WTC11 (cell line): ENCODE measurements around the gene LAD1.

Experiments used
- E2F4 ChIP-seq: sonication (generic); formaldehyde crosslinking; IDR thresholded peaks from 2 replicates; pipeline ENCODE4 v1.8.1; 2022; ENCODE audit warnings: low read depth, mild to moderate bottlenecking, moderate library complexity, missing genetic modification reagents, borderline replicate concordance
- ELF4 ChIP-seq: sonication (generic); formaldehyde crosslinking; IDR thresholded peaks from 2 replicates; pipeline ENCODE4 v1.8.1; 2022; ENCODE audit warnings: low read depth, mild to moderate bottlenecking, moderate library complexity, missing genetic modification reagents
- ERG ChIP-seq: fragments of 250-450 bp; sonication (Bioruptor Pico); IDR thresholded peaks from 2 replicates; pipeline ENCODE4 v1.8.0; 2021; ENCODE audit warnings: mild to moderate bottlenecking
- ETV6 ChIP-seq: sonication (generic); formaldehyde crosslinking; IDR thresholded peaks from 2 replicates; pipeline ENCODE4 v1.8.1; 2022; ENCODE audit warnings: mild to moderate bottlenecking, missing genetic modification reagents
- NR2C2 ChIP-seq: sonication (generic); formaldehyde crosslinking; IDR thresholded peaks from 2 replicates; pipeline ENCODE4 v1.8.0; 2022; ENCODE audit warnings: mild to moderate bottlenecking, missing genetic modification reagents
- USF2 ChIP-seq: sonication (generic); formaldehyde crosslinking; IDR thresholded peaks from 2 replicates; pipeline ENCODE4 v1.8.1; 2023; ENCODE audit warnings: mild to moderate bottlenecking, missing genetic modification reagents, moderate library complexity
- ZNF138 ChIP-seq: sonication (generic); formaldehyde crosslinking; conservative IDR thresholded peaks from 2 replicates; pipeline ENCODE4 v1.8.1; 2022; ENCODE audit warnings: mild to moderate bottlenecking, moderate library complexity, missing genetic modification reagents
- ZNF232 ChIP-seq: sonication (generic); formaldehyde crosslinking; IDR thresholded peaks from 2 replicates; pipeline ENCODE4 v1.8.0; 2022; ENCODE audit warnings: mild to moderate bottlenecking, missing genetic modification reagents
- ZNF396 ChIP-seq: fragments of 250-450 bp; sonication (Bioruptor Pico); IDR thresholded peaks from 2 replicates; pipeline ENCODE4 v1.8.0; 2021; ENCODE audit warnings: mild to moderate bottlenecking, moderate library complexity, borderline replicate concordance
- TF ChIP-seq, protein P1 (sequence below): sonication (generic); formaldehyde crosslinking; IDR thresholded peaks from 2 replicates; pipeline ENCODE4 v1.8.1; 2022; ENCODE audit warnings: missing genetic modification reagents, borderline replicate concordance
- TF ChIP-seq, protein P2 (sequence below): fragments of 200-600 bp; IDR thresholded peaks from 2 replicates; pipeline ENCODE4 v1.8.0; 2022; ENCODE audit warnings: antibody characterized with exemption

- TF ChIP-seq NR2C2 (CRISPR knock-in tag), result no peak
- TF ChIP-seq USF2, result no peak
- TF ChIP-seq, protein P1, sequence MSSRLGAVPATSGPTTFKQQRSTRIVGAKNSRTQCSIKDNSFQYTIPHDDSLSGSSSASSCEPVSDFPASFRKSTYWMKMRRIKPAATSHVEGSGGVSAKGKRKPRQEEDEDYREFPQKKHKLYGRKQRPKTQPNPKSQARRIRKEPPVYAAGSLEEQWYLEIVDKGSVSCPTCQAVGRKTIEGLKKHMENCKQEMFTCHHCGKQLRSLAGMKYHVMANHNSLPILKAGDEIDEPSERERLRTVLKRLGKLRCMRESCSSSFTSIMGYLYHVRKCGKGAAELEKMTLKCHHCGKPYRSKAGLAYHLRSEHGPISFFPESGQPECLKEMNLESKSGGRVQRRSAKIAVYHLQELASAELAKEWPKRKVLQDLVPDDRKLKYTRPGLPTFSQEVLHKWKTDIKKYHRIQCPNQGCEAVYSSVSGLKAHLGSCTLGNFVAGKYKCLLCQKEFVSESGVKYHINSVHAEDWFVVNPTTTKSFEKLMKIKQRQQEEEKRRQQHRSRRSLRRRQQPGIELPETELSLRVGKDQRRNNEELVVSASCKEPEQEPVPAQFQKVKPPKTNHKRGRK (CRISPR knock-in tag), result no peak
- TF ChIP-seq, protein P2, sequence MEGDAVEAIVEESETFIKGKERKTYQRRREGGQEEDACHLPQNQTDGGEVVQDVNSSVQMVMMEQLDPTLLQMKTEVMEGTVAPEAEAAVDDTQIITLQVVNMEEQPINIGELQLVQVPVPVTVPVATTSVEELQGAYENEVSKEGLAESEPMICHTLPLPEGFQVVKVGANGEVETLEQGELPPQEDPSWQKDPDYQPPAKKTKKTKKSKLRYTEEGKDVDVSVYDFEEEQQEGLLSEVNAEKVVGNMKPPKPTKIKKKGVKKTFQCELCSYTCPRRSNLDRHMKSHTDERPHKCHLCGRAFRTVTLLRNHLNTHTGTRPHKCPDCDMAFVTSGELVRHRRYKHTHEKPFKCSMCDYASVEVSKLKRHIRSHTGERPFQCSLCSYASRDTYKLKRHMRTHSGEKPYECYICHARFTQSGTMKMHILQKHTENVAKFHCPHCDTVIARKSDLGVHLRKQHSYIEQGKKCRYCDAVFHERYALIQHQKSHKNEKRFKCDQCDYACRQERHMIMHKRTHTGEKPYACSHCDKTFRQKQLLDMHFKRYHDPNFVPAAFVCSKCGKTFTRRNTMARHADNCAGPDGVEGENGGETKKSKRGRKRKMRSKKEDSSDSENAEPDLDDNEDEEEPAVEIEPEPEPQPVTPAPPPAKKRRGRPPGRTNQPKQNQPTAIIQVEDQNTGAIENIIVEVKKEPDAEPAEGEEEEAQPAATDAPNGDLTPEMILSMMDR, result no peak
- no peak for TF ChIP-seq ZNF138 (CRISPR knock-in tag)
- TF ChIP-seq ELF4 (CRISPR knock-in tag), result no peak
- TF ChIP-seq ZNF396 (CRISPR knock-in tag), result no peak
- no peak for TF ChIP-seq ETV6 (CRISPR knock-in tag)
- TF ChIP-seq ERG (CRISPR knock-in tag), result no peak
- TF ChIP-seq E2F4 (CRISPR knock-in tag), result no peak
- no peak for TF ChIP-seq ZNF232 (CRISPR knock-in tag)
Observed at GRCh38 chr1:201403359-201403758, 4.2 kb upstream of the LAD1 start.
